SK-N-SH treated with all-trans-retinoic acid at 6 μM for 48 hours (cell line): ENCODE measurements around the gene FITM1.

Experiments used
- ATAC-seq: fragments of 200-7000 bp; cut with Tn5 transposase; 3 replicates; pipeline ENCODE4 v1.9.1; 2020; ENCODE audit warnings: mild to moderate bottlenecking, moderate library complexity
- ARNTL ChIP-seq: fragments of 450-650 bp; formaldehyde crosslinking; IDR thresholded peaks from 2 replicates; pipeline ENCODE4 v1.5.0; 2020; ENCODE audit warnings: low read depth, mild to moderate bottlenecking, moderate library complexity, borderline replicate concordance
- CREB5 ChIP-seq: fragments of 250-450 bp; sonication (Bioruptor Pico); IDR thresholded peaks from 2 replicates; pipeline ENCODE4 v1.5.1; 2020; ENCODE audit warnings: low read depth, mild to moderate bottlenecking, moderate library complexity
- CSDC2 ChIP-seq: fragments of 250-450 bp; sonication (Bioruptor Pico); IDR thresholded peaks from 2 replicates; pipeline ENCODE4 v1.5.0; 2020; ENCODE audit warnings: mild to moderate bottlenecking, moderate library complexity
- ESRRG ChIP-seq: fragments of 250-450 bp; sonication (Bioruptor Pico); IDR thresholded peaks from 2 replicates; pipeline ENCODE4 v1.6.1; 2021; ENCODE audit warnings: mild to moderate bottlenecking
- GLIS3 ChIP-seq: fragments of 250-450 bp; sonication (Bioruptor Pico); IDR thresholded peaks from 2 replicates; pipeline ENCODE4 v1.5.0; 2020; ENCODE audit warnings: mild to moderate bottlenecking, moderate library complexity
- ISL1 ChIP-seq: fragments of 250-450 bp; sonication (Bioruptor Pico); IDR thresholded peaks from 2 replicates; pipeline ENCODE4 v2.1.2; 2022; ENCODE audit warnings: mild to moderate bottlenecking, moderate library complexity
- OSR1 ChIP-seq: fragments of 250-450 bp; sonication (Bioruptor Pico); IDR thresholded peaks from 2 replicates; pipeline ENCODE4 v1.8.0; 2022; ENCODE audit warnings: moderate library complexity, mild to moderate bottlenecking, inconsistent platforms
- PATZ1 ChIP-seq: fragments of 250-450 bp; sonication (Bioruptor Pico); IDR thresholded peaks from 2 replicates; pipeline ENCODE4 v1.8.0; 2020; ENCODE audit warnings: mild to moderate bottlenecking, moderate library complexity, borderline replicate concordance
- POU6F1 ChIP-seq: fragments of 250-450 bp; sonication (Bioruptor Pico); IDR thresholded peaks from 2 replicates; pipeline ENCODE4 v1.8.0; 2021; ENCODE audit warnings: low read depth, mild to moderate bottlenecking, moderate library complexity, borderline replicate concordance
- PPARA ChIP-seq: fragments of 250-450 bp; sonication (Bioruptor Pico); IDR thresholded peaks from 2 replicates; pipeline ENCODE4 v1.5.0; 2020; ENCODE audit warnings: mild to moderate bottlenecking, borderline replicate concordance
- SNAI2 ChIP-seq: fragments of 250-450 bp; sonication (Bioruptor Pico); IDR thresholded peaks from 2 replicates; pipeline ENCODE4 v1.5.0; 2020; ENCODE audit warnings: mild to moderate bottlenecking, moderate library complexity
- TCF4 ChIP-seq: fragments of 250-450 bp; sonication (Bioruptor Pico); IDR thresholded peaks from 2 replicates; pipeline ENCODE4 v1.8.0; 2021; ENCODE audit warnings: mild to moderate bottlenecking, moderate library complexity, borderline replicate concordance
- TOX ChIP-seq: fragments of 250-450 bp; sonication (Bioruptor Pico); IDR thresholded peaks from 2 replicates; pipeline ENCODE4 v1.8.0; 2021; ENCODE audit warnings: mild to moderate bottlenecking, moderate library complexity, borderline replicate concordance
- ZC3H10 ChIP-seq: fragments of 250-450 bp; sonication (Bioruptor Pico); IDR thresholded peaks from 2 replicates; pipeline ENCODE4 v1.5.1; 2021; ENCODE audit warnings: mild to moderate bottlenecking, moderate library complexity
- ZFP3 ChIP-seq: fragments of 250-450 bp; sonication (Bioruptor Pico); IDR thresholded peaks from 2 replicates; pipeline ENCODE4 v1.5.0; 2020; ENCODE audit warnings: mild to moderate bottlenecking, moderate library complexity
- ZFP30 ChIP-seq: fragments of 450-650 bp; formaldehyde crosslinking; IDR thresholded peaks from 2 replicates; pipeline ENCODE4 v1.5.0; 2022; ENCODE audit warnings: mild to moderate bottlenecking, moderate library complexity
- ZNF565 ChIP-seq: fragments of 450-650 bp; formaldehyde crosslinking; conservative IDR thresholded peaks from 2 replicates; pipeline ENCODE4 v1.5.0; 2020; ENCODE audit warnings: low read depth, mild to moderate bottlenecking, moderate library complexity
- ZNF70 ChIP-seq: fragments of 450-650 bp; formaldehyde crosslinking; IDR thresholded peaks from 2 replicates; pipeline ENCODE4 v1.5.0; 2020; ENCODE audit warnings: mild to moderate bottlenecking, moderate library complexity
- ZNF8 ChIP-seq: fragments of 450-650 bp; formaldehyde crosslinking; IDR thresholded peaks from 2 replicates; pipeline ENCODE4 v1.5.0; 2020; ENCODE audit warnings: mild to moderate bottlenecking, moderate library complexity
- TF ChIP-seq, protein P1 (sequence below): fragments of 250-450 bp; sonication (Bioruptor Pico); IDR thresholded peaks from 2 replicates; pipeline ENCODE4 v1.5.0; 2020; ENCODE audit warnings: mild to moderate bottlenecking, moderate library complexity

Gene FITM1

GRCh38 chr14:24145690-24146452 lies 15.4 kb downstream of the FITM1 start:
- ATAC-seq = no peak; the same call in 2 of the 3 replicates

DNA sequence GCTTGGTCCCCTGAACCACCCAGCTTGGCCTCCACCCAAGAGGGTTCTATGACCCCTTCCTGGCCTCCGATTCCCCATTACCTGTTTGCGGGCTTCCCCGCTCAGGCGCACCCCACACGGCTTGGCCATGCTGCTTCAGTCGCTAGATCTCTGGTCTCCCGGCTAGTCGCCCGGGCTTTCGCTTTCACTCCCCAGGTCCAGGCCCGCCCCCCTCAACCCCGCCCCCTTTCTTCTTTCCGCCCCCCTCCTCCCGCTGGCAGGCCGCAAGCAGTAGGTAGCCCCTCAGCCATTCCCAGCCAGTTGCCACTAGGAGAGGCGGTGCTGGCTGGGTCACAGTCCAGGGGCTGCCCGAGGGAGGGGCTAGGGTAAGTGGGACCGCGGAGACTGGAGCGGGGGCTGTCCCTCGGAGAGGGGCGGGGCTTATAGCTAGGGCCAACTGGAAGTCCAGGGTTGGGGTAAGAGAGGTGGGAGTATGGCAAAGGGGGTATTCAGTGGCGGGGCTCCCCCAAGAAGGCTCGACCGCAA lies 16.1 kb downstream of the FITM1 start, which contains the start of gene PSME2:
PSME2 (minus strand) TSS at position 158 of the 525 bp plus-strand sequence; CDS start at position 129, 29 bp downstream.
- ATAC-seq = peak; percentile 84
- TF ChIP-seq TOX (CRISPR knock-in tag) (no peak), SNAI2 (no peak), POU6F1 (CRISPR knock-in tag) (no peak), ZFP30 (CRISPR knock-in tag) (no peak), ARNTL (CRISPR knock-in tag) (no peak), ZC3H10 (CRISPR knock-in tag) (no peak), CSDC2 (CRISPR knock-in tag) (no peak), PATZ1 (CRISPR knock-in tag) (no peak), OSR1 (CRISPR knock-in tag) (no peak), ISL1 (no peak), PPARA (no peak), ZFP3 (no peak), ZNF565 (no peak), ZNF8 (CRISPR knock-in tag) (no peak)
- TF ChIP-seq, protein P1, sequence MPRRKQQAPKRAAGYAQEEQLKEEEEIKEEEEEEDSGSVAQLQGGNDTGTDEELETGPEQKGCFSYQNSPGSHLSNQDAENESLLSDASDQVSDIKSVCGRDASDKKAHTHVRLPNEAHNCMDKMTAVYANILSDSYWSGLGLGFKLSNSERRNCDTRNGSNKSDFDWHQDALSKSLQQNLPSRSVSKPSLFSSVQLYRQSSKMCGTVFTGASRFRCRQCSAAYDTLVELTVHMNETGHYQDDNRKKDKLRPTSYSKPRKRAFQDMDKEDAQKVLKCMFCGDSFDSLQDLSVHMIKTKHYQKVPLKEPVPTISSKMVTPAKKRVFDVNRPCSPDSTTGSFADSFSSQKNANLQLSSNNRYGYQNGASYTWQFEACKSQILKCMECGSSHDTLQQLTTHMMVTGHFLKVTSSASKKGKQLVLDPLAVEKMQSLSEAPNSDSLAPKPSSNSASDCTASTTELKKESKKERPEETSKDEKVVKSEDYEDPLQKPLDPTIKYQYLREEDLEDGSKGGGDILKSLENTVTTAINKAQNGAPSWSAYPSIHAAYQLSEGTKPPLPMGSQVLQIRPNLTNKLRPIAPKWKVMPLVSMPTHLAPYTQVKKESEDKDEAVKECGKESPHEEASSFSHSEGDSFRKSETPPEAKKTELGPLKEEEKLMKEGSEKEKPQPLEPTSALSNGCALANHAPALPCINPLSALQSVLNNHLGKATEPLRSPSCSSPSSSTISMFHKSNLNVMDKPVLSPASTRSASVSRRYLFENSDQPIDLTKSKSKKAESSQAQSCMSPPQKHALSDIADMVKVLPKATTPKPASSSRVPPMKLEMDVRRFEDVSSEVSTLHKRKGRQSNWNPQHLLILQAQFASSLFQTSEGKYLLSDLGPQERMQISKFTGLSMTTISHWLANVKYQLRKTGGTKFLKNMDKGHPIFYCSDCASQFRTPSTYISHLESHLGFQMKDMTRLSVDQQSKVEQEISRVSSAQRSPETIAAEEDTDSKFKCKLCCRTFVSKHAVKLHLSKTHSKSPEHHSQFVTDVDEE = no peak

More at GRCh38 chr14:24145690-24146452, 15.4 kb downstream of the FITM1 start:
- TF ChIP-seq ESRRG (no peak), PPARA (no peak), GLIS3 (no peak), CREB5 (CRISPR knock-in tag) (no peak), TOX (CRISPR knock-in tag) (no peak), OSR1 (CRISPR knock-in tag) (no peak), POU6F1 (CRISPR knock-in tag) (no peak), ZC3H10 (CRISPR knock-in tag) (no peak), ZNF70 (CRISPR knock-in tag) (no peak), ISL1 (no peak), ZFP3 (no peak), SNAI2 (no peak), TCF4 (CRISPR knock-in tag) (no peak), ZFP30 (CRISPR knock-in tag) (no peak)
- TF ChIP-seq, protein P1 = no peak
